HG03135 (cell line): Measurements from ENCODE around the gene CD226.

ENCODE experiments used
- ATAC-seq: cut with Tn5 transposase; IDR thresholded peaks from one replicate; pipeline ENCODE4 v1.9.1; 2021; ENCODE audit warnings: mild to moderate bottlenecking, moderate library complexity; ENCODE audit not compliant: unreplicated experiment

CD226 gene

DNA sequence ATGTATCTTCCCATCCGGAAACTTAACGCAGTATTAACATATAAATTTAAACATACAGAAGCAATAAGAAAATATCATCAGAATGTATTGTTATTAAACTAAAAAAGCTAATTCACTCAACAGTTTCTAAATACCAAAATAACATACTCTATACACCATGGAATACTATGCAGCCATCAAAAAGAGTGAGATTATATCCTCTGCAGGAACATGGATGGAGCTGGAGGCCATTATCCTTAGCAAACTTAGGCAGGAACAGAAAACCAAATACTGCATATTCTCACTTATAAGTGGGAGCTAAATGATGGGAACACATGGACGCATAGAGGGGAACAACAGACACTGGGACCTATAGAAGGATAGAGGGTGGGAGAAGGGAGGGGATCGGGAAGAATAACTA lies 127.1 kb downstream of the CD226 start:
- no peak for ATAC-seq

DNA sequence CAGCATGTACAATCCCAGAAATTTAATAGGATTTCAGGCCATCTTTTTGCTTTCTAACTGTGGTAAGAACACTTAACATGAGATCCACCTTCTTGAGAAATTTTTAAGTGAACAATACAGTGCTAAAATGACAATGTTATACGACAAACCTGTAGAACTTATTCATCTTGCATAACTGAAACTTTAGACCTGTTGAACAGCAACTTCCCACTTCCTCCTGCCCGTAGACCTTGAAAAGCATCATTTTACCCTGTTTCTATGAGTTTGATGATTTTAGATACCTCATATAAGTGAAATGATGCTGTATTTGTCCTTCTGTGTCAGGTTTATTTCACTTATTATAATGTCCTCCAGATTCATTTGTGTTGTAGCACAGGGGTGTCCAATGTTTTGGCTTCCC lies 128.2 kb downstream of the CD226 start:
- no peak for ATAC-seq

DNA sequence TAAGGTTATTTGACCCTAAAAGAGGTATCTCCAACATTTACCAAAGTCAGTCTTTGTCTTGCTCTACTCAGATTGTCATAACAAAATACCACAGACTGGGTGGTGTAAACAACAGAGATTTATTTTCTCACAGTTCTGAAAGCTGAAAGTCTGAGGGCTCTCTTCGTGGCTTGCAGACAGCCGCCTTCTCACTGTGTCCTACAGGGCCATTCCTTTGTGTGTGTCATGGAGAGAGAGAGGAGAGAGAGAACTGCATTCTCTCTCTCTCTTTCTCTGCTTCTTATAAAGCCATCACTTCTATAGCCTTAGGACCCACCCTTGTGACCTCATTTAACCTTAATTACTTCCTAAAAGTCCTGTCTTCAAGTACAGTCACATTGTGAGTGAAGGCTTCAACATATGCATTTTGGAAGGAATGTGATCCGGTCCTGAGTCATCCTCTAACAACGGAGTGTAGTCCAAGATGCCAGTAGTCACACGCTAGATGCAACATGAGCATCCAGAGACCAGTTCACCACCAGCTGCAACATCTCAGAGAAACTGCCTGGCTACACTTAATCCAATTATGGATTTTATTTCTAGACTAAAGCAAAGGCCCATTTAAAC lies 130.2 kb downstream of the CD226 start:
- ATAC-seq, result no peak

DNA sequence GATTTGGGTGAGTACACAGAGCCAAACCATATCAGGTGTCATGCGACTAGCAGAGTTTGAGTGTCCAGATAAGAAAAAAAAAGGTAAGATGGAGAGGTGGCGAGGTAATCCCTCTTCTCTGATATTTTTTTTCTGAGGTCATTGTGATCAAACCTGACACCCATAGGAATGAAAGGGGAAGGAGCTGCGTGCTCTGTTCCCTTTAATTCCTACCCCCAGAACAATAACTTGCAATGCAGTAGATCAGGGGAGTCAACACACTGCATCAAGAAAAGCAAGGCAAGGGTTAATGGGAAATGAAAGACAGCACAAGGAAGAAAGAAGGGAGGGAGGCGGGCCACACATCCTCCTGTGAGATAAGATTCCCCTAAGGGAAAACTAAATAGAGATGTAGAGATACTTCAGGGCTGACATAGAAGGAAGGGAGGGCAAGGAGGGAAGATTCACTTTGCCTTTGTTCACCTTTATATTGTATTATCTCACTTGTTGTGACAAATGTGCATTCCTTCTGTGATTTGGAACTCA lies 132.8 kb downstream of the CD226 start:
- no peak for ATAC-seq

DNA sequence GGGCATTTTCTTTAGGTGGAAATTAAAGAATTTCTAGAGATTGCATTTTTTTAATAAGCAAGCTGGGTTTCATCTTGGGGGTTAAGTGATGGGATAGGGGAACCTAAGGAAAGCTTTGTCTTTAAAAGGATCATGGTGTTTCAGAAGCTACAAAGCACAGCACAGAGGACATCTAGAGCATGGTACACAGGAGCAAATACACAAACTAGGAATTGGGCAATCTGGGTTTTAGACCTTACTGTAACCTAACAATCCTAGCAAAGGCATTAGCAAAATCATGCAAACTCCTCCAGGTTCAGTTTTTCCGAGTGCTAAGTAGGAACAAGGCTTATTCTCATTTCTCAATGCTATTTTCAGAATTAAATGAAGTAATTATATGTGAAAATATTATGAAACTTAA lies 134.1 kb downstream of the CD226 start:
- no peak for ATAC-seq

DNA sequence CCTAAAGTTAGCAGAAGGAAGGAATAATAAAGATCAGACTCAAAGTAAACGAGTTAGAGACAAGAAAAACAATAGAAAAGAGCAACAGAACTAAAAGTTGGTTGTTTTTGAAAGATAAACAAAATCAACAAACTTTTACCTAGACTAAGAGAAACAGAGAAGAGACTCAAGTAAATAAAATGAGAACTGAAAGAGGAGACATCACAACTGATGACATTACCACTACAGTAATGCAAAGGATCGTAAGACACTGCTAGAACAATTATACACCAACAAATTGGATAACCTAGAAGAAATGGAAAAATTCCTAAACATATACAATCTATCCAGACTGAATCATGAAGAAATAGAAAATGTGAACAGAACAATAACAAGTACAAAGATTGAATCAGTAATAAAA lies 139.3 kb downstream of the CD226 start:
- no peak for ATAC-seq

DNA sequence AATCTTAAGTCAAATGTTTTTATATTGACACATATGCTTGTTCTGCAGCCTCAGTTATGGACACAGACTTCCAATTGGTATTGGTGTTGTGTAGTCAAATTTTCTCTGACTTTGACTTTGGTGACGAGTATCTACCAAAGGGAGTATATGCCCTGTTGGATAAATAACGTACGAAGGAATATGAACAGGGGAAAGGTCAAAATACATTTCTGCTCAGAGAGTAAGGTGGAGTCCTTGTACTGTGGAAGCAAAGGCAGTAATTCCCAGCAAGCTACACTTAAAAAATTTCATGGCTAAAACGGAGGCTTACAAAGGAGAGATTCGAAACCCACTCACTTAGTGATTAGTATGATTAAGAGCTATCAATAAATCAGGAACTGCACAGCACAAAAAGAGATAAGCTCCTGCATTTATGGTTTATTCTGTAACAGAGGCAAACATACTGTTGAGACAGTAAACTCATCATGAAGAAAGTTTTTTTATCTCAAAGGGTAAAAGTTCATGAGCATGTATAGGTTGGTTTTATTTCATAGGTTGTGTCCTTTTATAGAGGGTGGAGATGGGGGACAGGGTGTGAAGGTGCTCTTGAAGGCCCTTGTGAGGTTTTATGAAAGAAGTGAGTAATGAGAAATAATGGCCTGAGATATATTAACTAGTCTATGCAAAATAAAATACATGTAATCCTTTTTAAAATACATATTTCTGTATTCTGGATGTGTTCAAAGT lies 142.7 kb downstream of the CD226 start:
- no peak for ATAC-seq
